CD4-positive, alpha-beta T cell treated with Interleukin-15 for 4 hours (primary cell): ENCODE results near the gene ZNF442.
"Not testable (repeated sequence)": the region's sequence is repeated elsewhere in the genome, so short reads cannot be mapped to it uniquely, and the experiment has no call there.

Experiments
- DNase-seq: peaks from one replicate; pipeline ENCODE4 v3.0.0-alpha.2; 2020; ENCODE audit warnings: low spot score

Gene ZNF442

GRCh38 chr19:12365236-12366162 lies at the start of gene ZNF442:
Gene ZNF442 (minus strand): TSS chr19:12365683. CDS start chr19:12363631, 2,052 bp downstream.
- peak; percentile 80 for DNase-seq

- DNase-seq, result no peak
Observed at GRCh38 chr19:12411893-12412292, 46.4 kb upstream of the ZNF442 start.

GRCh38 chr19:12400633-12401502 lies 35.4 kb upstream of the ZNF442 start, which contains the start of gene ZNF799:
Gene ZNF799 (minus strand): TSS chr19:12401271. CDS start chr19:12401070, 201 bp downstream.
- DNase-seq, result peak; percentile 82

- peak; percentile 2 for DNase-seq
Observed at GRCh38 chr19:12399901-12400632, 34.6 kb upstream of the ZNF442 start.

- DNase-seq, result not testable (repeated sequence)
Observed at GRCh38 chr19:12391148-12391547, 25.7 kb upstream of the ZNF442 start.

- not testable (repeated sequence) for DNase-seq
Observed at GRCh38 chr19:12386365-12386764, 20.9 kb upstream of the ZNF442 start.

GRCh38 chr19:12380444-12380737 lies 14.9 kb upstream of the ZNF442 start:
- no peak for DNase-seq

GRCh38 chr19:12379732-12380443 lies 14.4 kb upstream of the ZNF442 start:
- DNase-seq, result no peak

- no peak for DNase-seq
Observed at GRCh38 chr19:12374026-12374425, 8.5 kb upstream of the ZNF442 start.

- DNase-seq, result no peak
Observed at GRCh38 chr19:12364391-12365235, 870 bp downstream of the ZNF442 start.

- not testable (repeated sequence) for DNase-seq
Observed at GRCh38 chr19:12362236-12362635, 3.2 kb downstream of the ZNF442 start.

GRCh38 chr19:12353375-12353774 lies 12.1 kb downstream of the ZNF442 start:
- DNase-seq, result no peak

- DNase-seq, result no peak
Observed at GRCh38 chr19:12350890-12351197, 14.6 kb downstream of the ZNF442 start.

- no peak for DNase-seq
Observed at GRCh38 chr19:12350185-12350889, 15.1 kb downstream of the ZNF442 start.

GRCh38 chr19:12346896-12347295 lies 18.6 kb downstream of the ZNF442 start:
- DNase-seq, result peak; percentile 54

GRCh38 chr19:12345197-12345596 lies 20.3 kb downstream of the ZNF442 start:
- no peak for DNase-seq

GRCh38 chr19:12333162-12334159 lies 32.0 kb downstream of the ZNF442 start, which contains the start of gene ZNF563:
Gene ZNF563 (minus strand): TSS chr19:12333633. CDS start chr19:12333482, 151 bp downstream.
- peak; percentile 98 for DNase-seq

- DNase-seq, result peak; percentile 55
Observed at GRCh38 chr19:12331211-12331941, 34.1 kb downstream of the ZNF442 start.
